NCI-H524 treated with DMSO at 0.1 percent for 48 hours (cell line): Measurements from ENCODE around the gene POU4F2.

Experiments
- DNase-seq: peaks from one replicate; lab custom pipeline; 2025; lab: John Stamatoyannopoulos, UW

Gene POU4F2, protein sequence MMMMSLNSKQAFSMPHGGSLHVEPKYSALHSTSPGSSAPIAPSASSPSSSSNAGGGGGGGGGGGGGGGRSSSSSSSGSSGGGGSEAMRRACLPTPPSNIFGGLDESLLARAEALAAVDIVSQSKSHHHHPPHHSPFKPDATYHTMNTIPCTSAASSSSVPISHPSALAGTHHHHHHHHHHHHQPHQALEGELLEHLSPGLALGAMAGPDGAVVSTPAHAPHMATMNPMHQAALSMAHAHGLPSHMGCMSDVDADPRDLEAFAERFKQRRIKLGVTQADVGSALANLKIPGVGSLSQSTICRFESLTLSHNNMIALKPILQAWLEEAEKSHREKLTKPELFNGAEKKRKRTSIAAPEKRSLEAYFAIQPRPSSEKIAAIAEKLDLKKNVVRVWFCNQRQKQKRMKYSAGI

DNA sequence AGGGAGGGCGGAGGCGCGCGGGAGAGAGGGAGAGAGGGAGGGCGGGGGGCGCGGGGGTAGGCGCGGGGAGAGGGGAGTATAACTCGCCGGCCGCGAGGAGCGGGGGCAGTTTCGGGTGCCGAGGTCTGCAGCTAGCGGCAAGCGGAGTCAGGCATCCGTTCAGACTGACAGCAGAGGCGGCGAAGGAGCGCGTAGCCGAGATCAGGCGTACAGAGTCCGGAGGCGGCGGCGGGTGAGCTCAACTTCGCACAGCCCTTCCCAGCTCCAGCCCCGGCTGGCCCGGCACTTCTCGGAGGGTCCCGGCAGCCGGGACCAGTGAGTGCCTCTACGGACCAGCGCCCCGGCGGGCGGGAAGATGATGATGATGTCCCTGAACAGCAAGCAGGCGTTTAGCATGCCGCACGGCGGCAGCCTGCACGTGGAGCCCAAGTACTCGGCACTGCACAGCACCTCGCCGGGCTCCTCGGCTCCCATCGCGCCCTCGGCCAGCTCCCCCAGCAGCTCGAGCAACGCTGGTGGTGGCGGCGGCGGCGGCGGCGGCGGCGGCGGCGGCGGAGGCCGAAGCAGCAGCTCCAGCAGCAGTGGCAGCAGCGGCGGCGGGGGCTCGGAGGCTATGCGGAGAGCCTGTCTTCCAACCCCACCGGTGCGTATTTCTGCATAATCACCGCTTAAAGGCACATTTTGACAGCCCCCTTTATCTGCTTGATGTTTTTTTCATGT is at the start of gene POU4F2:
Gene POU4F2 (plus strand): TSS at position 108 of the 720 bp plus-strand sequence. CDS start 248 bp downstream, at position 356.
- no peak for DNase-seq

DNA sequence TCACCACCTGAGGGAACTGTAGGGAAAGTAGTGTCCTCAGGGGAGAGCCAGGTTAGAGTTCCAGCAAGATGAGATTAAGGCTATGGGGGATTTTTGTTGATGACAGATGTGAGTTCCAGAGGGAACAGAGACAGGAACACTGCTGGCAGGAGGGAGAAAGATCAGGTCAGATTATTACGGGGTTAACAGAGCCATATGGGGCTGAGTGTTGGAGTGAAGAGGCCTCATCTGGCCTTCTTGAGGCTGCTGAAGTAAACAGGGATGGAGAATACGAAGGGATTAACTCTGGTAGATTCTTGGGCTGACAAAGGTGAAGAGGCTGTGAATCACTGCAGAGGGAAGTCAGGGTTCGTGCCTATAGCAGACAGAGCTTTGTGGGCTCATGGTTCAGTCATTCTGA is 47.9 kb upstream of the POU4F2 start:
- DNase-seq: peak; percentile 88

DNA sequence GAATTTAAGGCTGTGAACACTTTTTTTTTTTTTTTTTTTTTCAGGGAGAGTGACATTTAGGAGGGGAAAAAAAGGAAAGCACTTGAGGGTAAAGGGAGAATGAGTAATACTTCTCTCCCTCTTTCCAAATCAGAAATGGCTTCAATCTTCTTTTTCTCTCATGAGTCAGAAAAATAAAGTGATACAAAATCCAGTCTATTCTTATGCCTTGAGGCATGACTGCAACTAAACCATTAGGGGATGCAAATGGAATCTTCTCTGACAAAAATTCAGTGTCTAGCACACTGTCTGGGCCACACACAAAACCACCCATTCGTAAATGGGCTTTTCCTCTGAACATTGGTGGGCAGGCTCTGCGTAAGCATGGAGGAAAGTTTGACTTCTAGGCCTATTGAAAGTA is 46.7 kb upstream of the POU4F2 start:
- DNase-seq: no peak

DNA sequence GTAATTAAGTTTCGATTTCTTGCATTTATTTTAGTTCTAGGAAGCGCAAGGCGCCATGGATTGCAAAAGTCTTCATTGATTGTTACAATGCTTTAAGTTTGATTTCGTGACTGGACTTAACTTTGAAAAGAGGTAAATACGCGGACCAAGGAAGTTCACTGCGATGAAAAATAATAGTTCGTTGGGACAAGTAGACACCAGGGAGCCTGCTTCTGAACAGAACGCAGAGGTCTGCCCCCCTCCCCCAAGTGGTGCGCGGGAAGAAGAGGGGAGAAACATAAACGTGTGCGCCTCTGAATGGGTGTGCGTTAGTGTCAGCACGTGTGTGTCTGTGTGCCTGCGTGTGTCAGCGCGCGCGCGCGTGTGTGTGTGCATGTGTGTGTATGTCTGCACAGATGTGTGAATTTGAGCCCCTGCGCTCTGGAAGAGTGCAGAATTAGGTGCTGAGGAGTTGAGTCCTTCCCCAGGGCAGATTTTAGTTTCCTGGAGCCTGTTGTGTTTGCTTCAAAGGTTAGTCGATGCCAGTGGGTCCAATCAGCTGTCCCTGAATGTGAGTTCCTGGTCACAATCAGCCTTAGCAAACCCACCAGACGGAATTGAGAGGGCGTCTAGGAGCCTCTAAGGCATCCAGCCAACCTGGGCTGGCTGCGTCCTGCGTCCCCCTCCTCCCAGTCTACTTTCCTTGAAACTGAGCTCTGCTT is 5.8 kb upstream of the POU4F2 start:
- DNase-seq: no peak

DNA sequence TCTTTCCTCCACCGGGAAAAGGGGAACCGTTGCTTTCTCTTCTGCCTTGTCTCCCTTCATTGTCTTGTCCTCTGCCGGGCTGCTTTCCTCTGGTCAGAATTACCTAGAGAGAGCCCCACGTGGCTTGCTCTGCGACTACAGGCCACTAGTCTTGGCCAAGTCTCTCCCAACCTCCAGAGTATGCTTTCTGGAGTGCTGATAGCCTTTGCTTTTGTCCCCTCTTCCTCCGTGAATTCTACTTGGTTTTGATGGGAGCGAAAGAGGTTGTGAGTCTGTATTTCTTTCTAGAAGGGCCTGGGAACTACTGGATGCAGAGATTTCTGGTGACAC is 5.3 kb upstream of the POU4F2 start:
- no peak for DNase-seq

DNA sequence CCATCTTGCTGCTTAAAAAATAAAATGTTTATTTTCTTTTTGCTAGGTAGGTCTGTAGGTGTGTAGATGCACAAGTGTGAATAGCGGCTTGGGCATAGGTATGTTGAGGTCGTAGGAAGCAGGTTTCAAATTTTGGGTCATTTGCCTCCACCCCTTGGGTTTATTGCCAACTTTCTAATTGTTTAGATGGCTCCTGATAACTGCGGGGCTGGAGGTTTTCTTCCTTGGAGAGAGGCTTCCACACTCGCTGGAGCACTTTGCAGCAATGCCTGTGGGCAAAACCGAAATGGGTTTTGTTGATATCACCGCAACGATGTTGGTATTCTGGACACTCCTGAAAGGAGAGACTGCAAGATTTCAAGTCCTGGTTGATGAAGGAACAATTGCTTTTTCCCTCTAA is 3.9 kb upstream of the POU4F2 start:
- no peak for DNase-seq

DNA sequence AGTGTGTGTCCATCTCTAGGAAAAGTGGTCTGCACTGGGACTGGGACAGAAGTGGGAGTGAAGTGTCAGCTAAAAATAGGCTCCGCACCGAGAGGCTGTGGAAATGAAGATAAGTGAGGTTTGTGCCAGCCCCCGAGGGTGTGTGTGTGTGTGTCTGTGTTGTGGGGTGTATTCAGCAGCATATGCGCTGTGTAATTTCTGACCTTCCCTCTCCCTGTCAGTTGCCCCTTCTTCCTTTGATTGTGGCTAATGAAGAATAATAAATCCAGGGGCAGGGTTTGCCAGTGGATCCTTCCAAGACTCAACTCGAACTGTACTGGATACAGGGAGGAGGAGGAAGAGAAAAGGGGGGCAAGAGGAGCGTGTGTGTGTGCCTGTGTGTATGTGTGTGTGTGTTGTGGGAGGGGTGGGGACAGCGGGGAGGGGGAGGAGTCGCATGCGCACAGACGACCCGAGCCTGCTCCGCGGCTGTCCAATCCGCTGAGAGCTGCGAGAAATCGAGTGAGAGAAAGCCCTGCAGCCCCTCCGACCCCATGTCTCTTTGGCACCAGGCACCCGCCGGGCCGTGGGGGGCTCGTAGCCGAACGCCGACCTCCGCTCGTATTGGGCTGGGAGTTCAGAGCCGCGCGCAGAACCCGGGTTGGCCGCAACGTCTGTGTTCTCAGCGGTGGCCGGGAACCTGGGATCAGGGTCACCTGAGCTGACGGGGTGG is 916 bp upstream of the POU4F2 start:
- no peak for DNase-seq

DNA sequence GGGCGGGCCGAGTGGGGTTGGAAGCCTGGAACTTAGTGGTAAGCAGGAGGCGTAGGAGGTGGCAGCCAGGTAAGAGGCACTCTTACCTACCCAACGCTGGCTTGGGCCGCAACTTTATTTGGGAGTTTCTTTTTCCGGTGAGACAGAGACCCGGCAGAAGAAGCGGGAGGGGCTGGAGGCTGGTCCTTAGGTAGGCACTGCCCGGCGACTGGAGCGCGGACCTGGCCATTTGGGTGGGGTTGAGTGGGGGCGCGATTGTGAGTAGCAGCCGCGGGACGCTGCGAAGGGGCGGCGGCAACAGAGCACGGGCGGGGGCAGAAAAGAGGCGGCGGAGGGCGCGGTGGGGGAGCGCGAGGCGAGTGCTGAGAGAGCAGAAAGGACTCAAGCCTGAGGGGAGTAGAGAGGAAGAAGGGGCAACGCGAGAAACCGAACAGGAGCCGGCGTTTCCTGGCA is 334 bp upstream of the POU4F2 start:
- no peak for DNase-seq

DNA sequence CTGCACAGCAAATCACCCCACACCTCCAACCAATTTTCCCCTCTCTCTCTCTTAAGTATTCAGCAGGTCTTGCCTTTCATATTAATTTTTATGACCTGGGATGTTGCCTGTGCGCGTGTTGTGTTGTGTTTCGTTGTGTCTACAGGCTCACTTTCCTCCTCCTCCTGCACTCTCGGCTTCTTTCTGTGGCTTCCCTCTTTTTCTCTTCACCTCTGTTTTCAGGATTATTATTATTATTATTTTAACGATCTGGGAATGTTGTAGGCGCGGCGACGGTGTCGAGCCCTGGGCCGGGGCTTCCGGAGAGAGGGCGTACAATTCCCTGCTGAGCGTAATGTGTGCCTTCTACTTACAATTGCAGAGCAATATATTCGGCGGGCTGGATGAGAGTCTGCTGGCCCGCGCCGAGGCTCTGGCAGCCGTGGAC is 826 bp downstream of the POU4F2 start:
- no peak for DNase-seq

DNA sequence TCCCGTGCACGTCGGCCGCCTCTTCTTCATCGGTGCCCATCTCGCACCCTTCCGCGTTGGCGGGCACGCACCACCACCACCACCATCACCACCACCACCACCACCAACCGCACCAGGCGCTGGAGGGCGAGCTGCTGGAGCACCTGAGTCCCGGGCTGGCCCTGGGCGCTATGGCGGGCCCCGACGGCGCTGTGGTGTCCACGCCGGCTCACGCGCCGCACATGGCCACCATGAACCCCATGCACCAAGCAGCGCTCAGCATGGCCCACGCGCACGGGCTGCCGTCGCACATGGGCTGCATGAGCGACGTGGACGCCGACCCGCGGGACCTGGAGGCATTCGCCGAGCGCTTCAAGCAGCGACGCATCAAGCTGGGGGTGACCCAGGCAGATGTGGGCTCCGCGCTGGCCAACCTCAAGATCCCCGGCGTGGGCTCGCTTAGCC is 1.4 kb downstream of the POU4F2 start:
- DNase-seq: no peak

DNA sequence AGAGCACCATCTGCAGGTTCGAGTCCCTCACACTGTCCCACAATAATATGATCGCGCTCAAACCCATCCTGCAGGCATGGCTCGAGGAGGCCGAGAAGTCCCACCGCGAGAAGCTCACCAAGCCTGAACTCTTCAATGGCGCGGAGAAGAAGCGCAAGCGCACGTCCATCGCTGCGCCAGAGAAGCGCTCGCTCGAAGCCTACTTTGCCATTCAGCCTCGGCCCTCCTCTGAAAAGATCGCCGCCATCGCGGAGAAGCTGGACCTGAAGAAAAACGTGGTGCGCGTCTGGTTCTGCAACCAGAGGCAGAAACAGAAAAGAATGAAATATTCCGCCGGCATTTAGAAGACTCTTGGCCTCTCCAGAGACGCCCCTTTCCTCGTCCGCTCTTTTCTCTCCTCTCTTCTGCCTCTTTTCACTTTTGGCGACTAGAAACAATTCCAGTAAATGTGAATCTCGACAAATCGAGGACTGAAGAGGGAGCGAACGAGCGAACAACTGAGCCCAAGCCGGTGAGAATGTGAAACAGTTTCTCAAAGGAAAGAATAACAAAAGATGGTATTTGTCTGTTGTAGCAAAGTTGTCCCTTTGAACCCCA is 1.9 kb downstream of the POU4F2 start:
- DNase-seq: no peak

DNA sequence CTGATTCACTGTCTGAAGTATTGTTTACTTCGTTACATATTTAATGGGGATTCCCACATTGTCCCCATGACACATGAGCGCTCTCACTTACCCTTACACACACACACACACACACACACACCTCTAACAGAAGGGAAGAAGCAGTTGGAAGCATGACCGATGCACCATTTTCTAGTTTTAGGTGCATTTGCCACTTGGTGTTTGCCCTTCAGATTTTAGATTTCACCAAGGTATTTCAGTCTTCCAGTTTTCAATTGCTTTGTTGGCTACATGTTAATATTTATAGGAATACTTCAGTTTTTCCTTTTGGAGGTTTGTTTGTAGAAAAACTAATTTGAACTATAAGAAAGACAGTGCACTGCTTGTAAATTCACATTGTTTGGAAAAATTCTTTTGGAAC is 3.1 kb downstream of the POU4F2 start:
- no peak for DNase-seq

DNA sequence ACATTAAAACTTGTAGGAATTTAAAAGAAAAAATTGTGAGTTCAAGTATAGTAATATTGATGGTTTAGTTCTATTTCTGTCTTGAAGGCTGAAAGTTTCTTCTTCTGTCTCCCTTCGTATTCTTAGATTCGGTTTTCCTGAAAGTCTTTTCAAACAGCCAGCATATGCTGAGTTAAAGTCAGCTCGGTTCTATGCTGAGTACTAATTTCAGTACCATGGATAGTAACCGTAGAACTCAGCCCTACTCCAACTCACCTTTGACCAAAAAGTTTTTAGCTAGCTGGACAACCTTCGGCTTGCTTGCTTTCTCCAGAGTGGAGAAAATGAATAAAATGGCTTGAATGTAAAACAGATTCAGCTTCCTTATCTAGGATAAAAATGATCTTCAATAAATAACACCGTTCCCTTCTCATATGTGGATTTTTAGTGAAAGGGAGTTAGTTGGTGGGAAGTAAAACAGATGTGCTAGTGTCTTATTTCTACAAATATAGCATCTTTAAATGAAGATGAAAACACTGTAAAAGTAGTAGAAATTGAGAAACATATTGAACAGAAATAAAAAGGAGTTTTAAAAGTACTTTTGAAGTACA is 5.2 kb downstream of the POU4F2 start:
- no peak for DNase-seq

DNA sequence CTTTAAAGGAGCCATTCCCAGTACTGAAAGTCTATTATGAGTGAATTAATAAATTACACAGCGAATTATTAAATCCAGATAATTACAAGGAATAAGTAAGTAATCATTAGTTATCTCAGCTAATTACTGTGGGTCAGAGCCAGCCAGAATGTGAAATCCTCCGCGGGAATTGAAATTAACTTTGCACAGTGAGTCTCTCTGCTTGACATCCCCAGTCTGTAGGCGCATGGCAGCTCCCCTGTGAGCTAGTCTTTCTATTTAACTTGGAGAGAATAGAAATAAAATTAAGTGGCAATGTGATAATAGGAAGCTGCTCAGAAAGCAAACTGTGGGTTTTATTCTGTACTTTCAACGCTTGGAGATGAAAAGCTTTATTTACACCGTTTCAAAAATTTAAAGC is 7.2 kb downstream of the POU4F2 start:
- no peak for DNase-seq

DNA sequence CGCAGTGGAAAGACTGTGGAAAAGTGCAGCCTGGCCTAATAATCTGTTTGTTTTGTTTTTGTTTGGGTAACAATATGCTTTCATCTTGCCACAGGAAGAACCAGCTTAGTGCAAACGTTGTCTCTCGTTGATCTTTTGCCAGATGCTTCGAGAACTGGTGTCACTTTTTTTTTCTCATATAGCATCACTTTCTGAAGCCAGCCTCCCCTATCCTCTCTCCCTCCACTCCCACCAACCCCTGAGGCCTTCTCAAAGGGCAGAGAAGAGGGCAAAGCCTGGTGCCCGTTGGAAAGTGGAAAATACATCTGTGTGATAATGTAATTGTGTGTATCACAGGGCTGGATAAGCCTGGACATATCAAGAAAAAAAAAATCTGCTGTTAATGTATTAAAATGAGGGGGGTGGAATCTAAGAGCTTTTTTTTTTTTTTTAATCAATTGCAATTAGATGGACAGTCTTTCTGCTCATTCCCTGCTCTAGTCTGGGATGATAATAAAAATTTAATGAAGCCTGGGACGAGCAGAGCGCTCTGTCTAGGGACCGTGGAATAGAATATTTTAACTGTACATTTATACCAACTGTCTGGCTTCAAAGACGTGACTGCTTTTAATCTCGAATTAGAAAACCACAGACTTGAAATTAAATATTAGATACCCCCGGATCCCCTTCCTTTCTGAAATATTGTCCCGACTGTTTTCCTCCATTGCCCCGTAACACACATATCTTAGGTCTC is 8.1 kb downstream of the POU4F2 start:
- no peak for DNase-seq

DNA sequence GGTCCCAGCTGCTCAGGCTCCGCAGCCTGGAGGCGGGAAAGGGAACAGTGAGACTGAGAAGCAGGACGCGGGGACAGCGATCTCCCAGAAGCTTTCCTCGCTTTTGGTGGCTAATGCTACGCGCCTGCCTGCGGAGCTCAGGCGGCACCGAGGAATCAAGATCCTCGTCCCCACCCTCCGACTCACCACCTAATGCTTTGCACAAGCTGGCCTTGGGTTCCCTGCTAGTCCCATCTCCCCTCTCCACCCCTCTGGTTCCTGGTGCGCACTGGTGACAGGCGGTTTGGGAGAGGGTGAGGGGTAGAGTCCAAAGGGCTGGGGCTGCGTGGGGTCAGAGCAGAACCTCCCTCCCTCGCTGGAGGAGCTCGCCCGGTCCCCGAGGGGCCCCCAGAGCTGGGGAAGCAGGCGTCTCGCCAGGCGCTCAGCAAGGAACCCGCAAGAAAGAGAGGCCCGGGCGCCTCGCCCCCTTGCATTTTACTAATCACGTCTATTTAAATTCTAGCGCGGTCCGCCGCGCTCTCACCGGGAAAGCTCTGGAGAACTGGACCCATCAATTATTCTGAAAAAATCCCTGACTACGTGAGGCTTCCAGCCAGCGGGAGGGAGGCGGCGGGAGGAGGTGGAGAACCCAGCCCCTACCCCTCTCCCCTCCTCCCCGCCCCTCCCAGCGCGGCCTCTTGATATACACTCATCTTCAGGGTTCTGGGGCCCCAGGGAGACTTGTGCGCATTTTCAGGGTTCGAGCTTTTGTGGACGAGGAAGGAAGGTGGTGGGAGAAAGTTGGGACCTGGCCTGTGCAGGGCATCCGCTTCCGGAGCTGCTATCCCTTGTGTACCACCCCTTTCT is 9.1 kb downstream of the POU4F2 start:
- DNase-seq: no peak

DNA sequence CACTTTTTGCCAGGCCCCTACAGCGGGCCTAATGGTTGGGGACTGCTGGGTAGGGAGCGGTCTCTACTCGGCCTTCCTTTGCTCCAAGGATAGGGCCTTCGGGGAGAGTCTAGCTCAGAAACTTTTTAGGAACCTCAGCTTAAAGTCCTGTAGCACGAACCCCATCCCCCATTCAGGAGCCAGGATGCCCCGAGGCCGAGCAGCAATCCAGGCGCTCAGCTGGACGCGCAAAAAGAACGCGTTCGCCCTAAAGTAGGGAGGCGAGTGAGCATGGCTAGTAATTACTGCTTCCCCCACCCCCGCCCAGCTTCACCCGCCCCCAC is 9.7 kb downstream of the POU4F2 start:
- DNase-seq: no peak

DNA sequence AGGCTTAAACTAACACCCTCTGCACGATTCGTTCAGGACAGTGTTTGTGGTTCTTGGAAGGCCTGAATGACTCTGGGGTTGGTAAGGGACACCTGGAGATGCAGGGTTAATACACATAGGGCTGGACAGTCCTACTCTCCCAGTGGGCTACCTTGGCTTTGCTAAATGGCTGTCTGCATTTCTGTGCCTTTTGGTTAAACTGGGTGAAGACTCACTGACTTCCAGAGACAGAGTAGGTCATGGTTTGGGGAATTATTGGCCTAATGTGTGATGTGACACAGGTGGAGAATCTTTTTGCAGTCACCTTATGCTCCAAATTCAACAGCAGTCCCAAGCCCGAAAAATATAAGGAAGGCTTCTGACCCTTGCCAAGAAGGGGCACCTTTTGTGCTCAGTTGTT is 10.5 kb downstream of the POU4F2 start:
- no peak for DNase-seq

DNA sequence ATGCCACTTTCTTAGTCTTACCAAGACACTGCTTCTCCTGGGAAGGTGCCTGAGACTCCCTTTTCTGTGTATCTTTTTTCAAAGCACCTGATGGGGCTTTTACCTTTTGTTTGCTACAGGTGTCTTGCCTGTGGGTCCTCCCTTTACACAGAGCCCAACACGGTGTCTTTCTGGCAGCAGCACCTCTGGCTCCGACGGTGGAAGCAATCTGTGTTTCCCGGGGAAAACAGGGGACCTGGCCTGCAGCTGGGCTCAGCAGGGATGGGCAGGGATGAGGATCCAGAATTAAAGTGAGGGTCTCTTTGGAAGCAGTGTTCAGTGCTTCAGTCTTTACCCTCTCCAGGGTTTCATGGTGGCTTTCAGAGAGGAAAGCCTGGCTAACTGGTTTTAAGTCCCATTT is 11.3 kb downstream of the POU4F2 start:
- no peak for DNase-seq
